ENCODE data around the gene MDGA2.
"Not testable (repeated sequence)": the region's sequence is repeated elsewhere in the genome, so short reads cannot be mapped to it uniquely, and the experiment has no call there.

Gene MDGA2

GRCh38 chr14:47278233-47278842 lies 397.1 kb downstream of the MDGA2 start:
- TF ChIP-seq ZNF274 (IDR thresholded peaks at IDR 0.05; ENCODE audit: low read depth, low read length) = no peak
- no peak overlapping the region for H3K4me3 ChIP-seq (ENCODE audit: low read length)

DNA sequence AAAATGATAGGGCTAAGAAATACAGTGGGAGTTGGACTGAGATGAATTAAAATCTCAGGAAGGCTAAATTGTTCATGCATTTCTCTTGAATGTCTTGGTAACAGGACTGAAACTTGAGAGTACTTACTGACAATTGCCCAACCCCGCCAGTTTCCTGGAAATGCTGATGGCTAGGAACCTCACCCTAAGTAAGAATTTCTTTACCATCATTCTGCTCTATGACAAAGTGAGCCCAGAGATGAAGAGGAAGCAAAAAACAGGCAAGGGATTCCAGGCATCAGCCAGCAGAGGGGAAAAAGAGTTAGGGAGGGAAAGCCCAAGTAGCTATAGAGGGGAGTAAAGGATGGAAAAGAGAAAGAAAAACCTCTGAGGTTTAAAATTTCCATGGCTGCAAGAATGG lies 397.7 kb downstream of the MDGA2 start:
- H3K4me3 ChIP-seq (ENCODE audit: low read length) = no peak overlapping the region
- no peak for TF ChIP-seq ZNF274 (IDR thresholded peaks at IDR 0.05; ENCODE audit: low read depth, low read length)

DNA sequence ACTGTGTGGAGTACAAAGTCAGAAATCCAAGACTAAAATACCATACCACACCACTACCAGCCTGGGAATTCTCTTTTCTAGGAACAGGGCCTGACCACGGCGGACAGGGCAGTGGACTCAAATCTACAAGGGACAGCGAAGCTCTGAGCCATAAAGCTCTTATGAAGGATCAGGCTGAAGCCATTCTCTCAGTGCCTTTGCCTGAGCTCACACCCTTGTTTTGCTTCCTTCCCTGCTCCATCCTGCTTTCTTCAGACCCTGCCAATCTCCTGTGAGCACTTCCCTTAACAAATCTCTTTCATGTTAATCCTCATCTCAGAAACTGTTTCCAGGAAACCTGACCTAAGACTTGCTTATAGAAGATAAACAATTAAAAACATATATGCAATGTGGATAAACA lies 398.5 kb downstream of the MDGA2 start:
- TF ChIP-seq ZNF274 (IDR thresholded peaks at IDR 0.05; ENCODE audit: low read depth, low read length) = no peak
- H3K4me3 ChIP-seq (ENCODE audit: low read length) = no peak overlapping the region

DNA sequence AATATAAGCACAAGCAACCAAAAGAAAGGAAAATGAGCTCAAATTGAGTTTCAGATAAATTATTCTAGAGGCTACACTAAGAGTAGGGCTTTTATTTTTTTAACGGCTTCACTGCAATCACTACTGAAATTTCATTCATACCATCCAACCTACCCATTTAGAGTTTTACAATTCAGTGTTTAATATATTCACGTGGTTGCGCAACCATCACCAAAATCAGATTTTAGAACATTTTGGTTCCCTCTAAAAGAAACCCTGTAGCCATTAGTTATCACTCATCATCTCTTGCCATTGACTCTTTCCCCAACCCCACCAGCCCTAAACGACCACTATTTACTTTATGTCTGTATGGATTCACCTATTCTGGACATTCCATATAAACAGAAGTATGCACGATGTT lies 401.5 kb downstream of the MDGA2 start:
- no peak overlapping the region for H3K4me3 ChIP-seq (ENCODE audit: low read length)
- no peak for TF ChIP-seq ZNF274 (IDR thresholded peaks at IDR 0.05; ENCODE audit: low read depth, low read length)

DNA sequence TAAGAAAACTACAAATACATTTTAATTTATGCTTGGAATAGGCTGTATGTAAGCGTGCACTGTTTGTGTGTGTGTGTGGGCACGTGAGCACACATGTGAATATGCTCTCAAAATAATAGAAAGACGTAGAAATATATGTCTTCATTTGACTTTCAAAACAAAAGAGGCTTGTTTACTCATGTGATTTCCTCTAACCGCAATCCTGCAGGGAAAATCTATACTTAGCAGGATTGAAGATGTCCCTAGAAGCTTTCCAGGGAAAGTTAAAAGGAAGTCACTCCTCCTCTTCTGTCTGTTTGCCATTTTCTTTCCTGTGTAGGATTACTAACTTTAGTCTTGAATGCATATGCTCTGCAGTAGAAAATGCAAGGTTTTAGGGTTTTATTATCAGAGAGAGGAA lies 404.7 kb downstream of the MDGA2 start:
- H3K4me3 ChIP-seq (ENCODE audit: low read length) = no peak overlapping the region
- no peak for TF ChIP-seq ZNF274 (IDR thresholded peaks at IDR 0.05; ENCODE audit: low read depth, low read length)

GRCh38 chr14:47269756-47270492 lies 405.5 kb downstream of the MDGA2 start:
- H3K4me3 ChIP-seq (ENCODE audit: low read length) = no peak overlapping the region
- TF ChIP-seq ZNF274 (IDR thresholded peaks at IDR 0.05; ENCODE audit: low read depth, low read length) = no peak

GRCh38 chr14:47264842-47265241 lies 410.6 kb downstream of the MDGA2 start:
- no peak for TF ChIP-seq ZNF274 (IDR thresholded peaks at IDR 0.05; ENCODE audit: low read depth, low read length)
- H3K4me3 ChIP-seq (ENCODE audit: low read length) = no peak overlapping the region

DNA sequence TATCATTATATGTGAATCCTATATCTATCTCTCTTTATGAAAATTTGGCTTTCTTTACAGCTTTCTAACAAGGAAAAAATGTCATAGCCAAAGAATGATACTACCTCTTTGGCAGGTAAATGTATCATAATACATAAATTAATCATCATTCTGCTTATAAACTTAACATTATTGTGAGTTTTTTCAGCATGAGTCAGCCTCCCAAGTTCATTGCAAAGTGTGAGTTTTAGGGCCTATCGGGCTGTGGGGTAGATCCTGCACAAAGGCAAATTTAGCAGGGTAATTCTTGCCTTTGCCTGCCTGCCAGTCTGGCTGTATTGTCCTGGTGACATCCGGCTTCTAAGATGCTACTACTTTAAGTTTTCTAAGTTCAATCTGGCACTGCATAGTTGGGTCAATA lies 412.6 kb downstream of the MDGA2 start:
- H3K4me3 ChIP-seq (ENCODE audit: low read length) = no peak overlapping the region
- TF ChIP-seq ZNF274 (IDR thresholded peaks at IDR 0.05; ENCODE audit: low read depth, low read length) = no peak

DNA sequence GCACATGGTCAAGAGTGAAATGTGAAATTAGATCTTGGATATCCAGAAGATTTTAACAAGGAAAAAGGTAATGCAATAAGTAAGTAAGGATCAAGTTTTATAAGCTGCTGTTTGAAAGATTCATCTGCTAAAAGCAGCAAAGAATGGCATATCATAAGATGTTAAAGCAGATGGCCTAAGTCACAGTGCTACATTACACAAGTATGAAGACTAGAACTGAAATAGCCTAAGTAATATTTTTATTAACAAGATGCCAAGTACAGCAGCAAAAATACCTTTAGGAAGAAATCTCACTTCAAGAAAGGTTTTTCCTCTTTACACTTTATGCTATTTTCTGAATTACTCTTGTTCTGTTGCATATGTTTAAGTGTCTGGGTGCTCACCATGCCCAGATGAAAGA lies 414.1 kb downstream of the MDGA2 start:
- no peak overlapping the region for H3K4me3 ChIP-seq (ENCODE audit: low read length)
- TF ChIP-seq ZNF274 (IDR thresholded peaks at IDR 0.05; ENCODE audit: low read depth, low read length) = no peak

- no peak for TF ChIP-seq ZNF274 (IDR thresholded peaks at IDR 0.05; ENCODE audit: low read depth, low read length)
- no peak overlapping the region for H3K4me3 ChIP-seq (ENCODE audit: low read length)
These were observed 415.6 kb downstream of the MDGA2 start for GRCh38 chr14:47259796-47260195.

- no peak overlapping the region for H3K4me3 ChIP-seq (ENCODE audit: low read length)
- TF ChIP-seq ZNF274 (IDR thresholded peaks at IDR 0.05; ENCODE audit: low read depth, low read length) = no peak
These were observed 418.4 kb downstream of the MDGA2 start for GRCh38 chr14:47257013-47257412.

DNA sequence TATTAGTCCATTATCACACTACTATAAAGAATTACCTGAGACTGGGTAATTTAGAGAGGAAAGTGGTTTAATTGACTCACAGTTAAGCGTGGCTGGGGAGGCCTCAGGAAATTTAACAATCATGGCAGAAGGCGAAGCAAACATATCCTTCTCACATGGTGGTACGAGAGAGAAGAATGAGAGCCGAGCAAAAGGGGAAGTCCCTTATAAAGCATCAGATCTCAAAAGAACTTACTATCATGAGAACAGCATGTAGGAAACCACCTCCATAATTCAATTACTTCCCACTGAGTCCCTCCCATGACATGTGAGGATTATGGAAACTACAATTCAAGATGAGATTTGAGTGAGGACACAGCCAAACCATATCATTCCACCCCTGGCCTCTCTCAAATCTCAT lies 422.6 kb downstream of the MDGA2 start:
- TF ChIP-seq ZNF274 (IDR thresholded peaks at IDR 0.05; ENCODE audit: low read depth, low read length) = no peak
- no peak overlapping the region for H3K4me3 ChIP-seq (ENCODE audit: low read length)

- no peak overlapping the region for H3K4me3 ChIP-seq (ENCODE audit: low read length)
- no peak for TF ChIP-seq ZNF274 (IDR thresholded peaks at IDR 0.05; ENCODE audit: low read depth, low read length)
These were observed 429.0 kb downstream of the MDGA2 start for GRCh38 chr14:47246367-47246766.

DNA sequence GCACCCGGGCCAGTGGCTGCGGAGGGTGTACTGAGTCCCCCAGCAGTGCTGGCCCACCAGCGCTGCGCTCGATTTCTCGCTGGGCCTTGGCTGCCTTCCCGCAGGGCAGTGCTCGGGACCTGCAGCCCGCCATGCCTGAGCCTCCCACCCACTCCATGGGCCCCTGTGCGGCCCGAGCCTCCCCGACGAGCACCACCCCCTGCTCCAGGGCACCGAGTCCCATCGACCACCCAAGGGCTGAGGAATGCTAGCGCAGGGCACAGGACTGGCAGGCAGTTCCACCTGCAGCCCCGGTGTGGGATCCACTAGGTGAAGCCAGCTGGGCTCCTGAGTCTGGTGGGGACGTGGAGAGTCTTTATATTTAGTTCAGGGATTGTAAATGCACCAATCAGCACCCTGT lies 432.8 kb downstream of the MDGA2 start:
- H3K4me3 ChIP-seq (ENCODE audit: low read length) = not testable (repeated sequence)

DNA sequence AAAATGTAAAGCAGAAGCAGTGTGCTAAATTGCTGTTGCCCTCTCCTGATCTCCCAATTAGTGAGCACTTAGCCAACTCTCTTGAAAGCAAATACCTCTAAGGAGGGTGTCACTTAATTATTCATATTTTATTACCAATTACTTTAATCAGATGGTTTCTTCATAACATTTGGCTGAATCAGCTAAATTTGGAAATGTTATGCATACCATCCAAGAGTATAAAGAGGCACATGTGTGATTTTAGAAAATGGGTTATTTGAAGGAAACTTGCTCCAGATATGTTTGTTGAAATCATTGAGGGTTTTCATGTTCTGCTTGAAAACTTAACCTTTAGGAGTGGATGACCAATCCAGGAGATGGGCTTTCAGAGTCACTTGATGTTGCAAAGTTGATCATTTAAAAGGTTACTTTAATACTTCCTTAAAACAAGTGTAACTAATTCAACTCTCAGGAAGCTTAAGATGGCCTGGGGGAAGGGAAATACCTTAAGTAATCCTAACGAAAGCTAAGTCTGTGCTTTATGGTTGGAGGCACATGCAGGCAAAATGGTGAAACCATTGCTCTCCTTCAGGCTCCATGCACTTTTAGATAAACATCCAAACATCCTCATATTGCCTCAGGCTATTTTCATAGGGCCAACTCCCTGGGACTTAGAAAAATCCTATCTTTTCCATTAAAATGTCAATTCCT lies 434.5 kb downstream of the MDGA2 start:
- H3K4me3 ChIP-seq (ENCODE audit: low read length) = no peak overlapping the region
- TF ChIP-seq ZNF274 (IDR thresholded peaks at IDR 0.05; ENCODE audit: low read depth, low read length) = no peak

Measured in GM08714 (cell line).